Measurements from ENCODE around the gene EGLN1.

The EGLN1 gene

DNA sequence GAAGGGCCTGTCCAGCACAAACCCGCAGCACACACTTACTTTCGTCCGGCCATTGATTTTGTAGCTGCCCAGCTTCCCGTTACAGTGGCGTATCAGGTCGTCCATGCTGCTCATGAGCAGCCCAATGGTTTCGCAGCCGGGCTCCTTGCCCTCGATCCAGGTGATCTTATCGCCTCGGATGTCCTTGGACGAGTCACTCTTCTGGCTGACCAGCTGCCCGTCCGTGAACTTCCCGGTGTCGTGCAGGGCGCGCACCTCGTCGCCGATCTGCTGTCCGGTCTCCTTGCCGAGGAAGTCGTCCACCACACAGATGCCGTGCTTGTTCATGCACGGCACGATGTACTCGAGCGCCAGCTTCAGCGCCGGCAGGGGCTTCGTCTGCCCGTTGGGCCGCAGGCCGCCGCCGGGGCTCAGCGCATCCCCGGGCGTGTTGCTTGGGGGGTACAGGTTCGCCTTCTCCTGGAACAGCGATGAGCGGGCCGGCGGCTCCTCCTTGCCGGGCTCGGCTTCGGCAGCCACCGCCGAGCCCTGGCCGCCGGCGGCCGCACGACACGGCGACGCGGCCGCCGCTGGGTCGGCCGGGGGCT lies 1.0 kb downstream of the EGLN1 start:
- DNase-seq, result peak; percentile 46

DNA sequence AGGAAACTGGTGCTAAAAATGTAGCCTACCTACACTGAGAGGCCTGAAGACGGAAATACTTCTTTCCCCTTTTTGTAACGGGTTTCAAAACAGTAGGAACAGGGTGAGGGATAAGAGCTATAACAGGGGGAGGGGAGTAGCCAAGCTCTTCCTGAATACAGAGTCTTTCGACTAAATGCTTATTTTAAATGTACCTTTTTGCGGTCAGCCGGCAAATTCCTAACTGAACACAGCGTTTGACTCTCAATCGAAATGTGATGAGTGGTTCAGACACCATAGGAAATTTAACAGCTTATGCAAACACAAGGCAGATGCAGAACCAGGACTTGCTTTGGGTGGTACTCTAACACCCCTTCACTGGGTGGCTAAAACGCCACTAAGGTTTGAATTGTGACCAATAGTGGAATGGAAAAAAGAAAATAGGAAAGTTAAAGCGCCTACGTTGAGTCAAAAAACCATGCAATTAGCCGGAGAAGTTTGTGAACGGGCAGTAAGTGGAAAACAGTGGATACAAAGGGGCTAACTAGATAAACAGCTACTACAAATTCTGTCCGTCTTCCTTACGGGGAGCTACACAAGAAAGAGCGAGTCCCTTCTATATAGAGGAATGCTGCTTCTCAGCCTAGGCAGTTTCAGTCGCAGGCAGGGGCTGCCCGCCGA lies 1.7 kb downstream of the EGLN1 start:
- DNase-seq, result no peak

DNA sequence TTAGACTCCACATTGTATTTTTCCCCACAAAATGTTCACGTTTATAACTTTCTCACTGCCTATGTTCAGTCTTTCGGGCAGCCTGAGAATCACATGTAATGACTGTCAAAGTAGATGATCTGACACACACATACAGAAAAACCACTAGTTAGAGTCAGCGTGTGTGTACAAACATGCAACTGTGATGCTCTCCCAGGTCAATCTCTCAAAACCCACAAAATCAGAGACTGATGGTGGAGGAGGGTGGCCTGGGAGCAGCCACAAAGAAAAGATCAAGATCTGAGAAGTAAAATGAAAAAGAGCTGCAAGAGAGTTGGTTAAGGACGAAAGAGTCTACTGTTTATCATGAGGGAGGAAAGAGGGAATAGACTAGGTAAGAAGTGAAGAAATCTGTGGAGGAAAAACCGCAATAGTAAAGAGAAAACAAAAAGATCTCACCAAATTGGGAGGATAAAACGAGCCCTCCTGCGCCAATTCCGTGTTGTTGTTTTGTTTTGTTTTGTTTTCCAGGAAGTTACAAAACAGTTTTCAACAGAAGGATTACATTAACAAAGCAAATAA lies 2.3 kb downstream of the EGLN1 start:
- DNase-seq, result no peak

DNA sequence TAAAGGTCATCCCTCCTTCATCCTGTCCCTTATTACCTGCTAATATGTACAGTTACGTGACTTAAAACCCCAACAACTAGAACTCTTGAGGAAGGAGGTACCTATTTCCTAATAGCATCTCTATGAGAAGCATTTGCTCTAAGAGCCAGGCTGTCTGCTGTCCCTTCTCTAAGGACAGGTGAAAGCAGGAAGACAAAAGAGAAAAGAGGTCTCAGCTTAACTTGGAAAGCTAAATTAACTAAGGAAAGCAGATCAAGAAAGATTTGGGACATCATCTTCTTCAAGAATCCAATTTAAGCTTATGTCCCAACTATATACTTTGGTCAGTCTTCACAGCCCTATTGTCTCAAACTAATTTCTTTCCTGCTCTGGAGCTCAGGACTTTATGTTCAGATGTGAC lies 2.9 kb downstream of the EGLN1 start:
- DNase-seq, result no peak

DNA sequence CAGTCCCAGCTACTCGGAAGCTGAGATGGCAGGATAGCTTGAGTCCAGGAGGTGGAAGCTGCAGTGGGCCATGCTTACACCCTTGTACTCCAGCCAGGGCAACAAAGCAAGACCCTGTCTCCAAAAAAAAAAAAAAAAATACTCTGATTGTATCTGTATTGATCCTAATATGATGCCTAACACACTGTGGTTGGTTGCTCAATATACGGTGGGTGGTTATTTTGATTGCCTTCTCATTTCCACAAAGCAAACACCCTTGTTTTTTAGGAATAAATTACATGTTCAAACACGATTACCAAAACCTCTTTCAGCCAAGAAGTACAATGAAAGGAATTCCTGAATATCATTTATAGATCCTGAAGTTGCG lies 3.4 kb downstream of the EGLN1 start:
- no peak for DNase-seq

DNA sequence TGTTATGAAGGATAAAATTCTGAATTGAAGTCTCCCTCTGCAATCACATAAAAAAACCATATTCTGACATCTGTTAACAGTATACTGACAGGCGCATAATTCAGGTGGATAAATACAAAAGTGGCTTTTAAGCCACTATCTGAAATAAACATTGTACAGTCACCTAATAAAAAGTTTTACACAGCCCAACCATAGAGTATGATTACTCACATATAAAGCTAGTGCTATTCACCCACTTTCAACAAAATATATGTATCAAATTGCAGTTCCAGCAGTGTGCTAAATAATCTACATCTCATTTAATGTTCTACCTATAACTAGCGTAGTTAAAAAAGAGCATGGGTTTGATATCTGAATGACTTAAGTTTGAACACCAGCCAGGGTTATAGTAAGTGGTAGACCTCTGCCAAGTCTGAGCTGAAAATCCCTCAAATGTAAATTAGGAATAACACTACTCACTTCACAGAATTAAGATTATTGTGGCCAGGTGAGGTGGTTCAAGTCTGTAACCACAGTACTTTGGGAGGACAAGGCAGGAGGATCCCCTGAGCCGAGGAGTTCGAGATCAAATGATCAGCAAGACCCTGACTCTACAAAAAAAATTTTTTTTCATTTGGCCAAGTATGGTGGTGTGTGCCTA lies 3.9 kb downstream of the EGLN1 start:
- no peak for DNase-seq

DNA sequence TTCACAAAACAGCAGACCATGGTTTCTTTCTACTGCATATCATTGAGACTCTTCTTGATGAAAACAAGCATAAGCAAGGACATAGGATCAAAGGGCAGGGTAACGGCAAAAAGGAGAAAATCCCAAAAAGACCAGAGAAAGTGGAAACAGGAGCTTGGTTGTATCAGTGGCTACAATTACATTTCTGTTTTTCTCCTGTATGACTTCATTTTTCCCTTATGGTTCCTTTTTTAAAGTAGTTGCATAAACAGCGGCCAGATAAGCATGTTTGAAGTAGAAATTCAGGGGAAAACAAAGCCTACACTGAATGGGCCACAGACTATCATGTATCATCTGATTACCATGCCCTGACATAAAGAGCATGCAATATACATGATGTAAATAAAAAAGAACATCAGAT lies 4.6 kb downstream of the EGLN1 start:
- DNase-seq, result no peak

DNA sequence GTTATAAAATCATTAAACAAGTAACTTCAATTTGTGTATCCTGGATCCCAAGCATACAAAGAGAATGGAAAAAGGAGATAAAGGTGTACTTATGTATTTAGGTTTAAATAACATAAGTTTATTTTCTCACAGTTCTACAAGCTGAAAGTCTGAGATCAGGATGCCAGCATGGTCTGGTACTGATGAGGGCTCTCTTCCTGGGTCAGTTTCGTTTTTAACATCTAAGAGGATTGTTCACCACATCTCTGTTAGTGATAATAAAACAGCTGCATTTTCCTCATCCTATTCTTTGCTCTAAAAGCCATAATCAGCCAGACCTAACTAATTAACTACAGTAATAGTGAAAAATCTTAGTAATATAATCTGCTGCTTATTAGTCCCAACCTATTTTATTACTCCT lies 5.2 kb downstream of the EGLN1 start:
- no peak for DNase-seq

DNA sequence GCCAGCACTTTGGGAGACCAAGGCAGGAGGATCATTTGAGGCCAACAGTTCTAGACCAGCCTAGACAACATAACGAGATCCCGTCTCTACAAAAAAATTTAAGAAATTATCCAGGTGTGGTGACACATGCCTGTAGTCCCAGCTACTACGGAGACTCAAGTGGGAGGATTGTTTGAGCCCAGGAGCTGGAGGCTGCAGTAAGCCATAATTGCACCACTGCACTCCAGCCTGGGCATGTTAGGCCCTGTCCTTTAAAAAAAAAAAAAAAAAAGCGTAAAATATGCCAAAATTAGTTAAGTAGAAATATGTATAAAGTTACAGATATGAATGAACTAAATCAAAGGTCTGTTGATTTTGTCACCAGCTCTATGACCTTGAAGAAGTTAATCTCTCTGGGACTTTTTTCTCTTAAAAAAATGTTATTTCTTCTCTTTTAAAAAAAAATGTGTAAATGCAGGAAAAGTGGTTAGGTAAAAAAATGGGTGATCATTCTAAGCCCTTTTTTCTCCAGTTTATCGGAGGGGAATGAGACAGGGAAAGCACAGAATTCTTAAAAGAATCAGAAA lies 7.0 kb downstream of the EGLN1 start:
- no peak for DNase-seq

DNA sequence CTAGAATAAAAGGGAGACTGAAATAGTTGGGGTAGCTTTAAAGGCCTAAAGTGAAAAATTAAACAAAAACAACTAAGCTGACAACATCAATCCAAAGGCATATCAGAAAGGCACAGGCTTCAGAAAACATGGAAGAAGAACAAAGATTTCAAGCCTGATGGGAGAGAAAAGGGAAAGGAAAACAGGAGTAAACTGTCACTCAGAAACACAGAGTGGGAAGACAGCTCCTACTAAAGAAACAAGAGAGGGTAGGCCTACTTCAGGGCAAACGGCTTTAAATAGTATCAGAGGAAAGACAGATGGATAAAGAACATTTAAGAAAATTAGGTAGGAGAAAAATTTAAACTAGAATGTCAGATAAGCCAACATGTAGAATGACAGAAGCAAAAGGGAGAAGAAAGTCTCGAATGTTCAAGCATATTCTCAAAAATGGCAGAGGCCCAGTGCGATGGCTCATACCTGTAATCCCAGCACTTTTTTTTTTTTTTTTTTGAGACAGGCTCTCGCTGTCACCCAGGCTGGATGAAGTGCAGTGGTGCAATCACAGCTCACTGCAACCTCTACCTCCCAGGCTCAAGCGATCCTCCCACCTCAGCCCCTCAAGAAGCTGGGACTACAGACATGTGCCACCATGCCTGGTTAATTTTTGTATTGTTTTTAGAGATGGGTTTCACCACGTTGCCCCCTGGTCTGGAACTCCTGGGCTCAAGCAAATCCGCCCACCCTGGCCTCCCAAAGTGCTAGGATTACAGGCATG lies 7.6 kb downstream of the EGLN1 start:
- no peak for DNase-seq

DNA sequence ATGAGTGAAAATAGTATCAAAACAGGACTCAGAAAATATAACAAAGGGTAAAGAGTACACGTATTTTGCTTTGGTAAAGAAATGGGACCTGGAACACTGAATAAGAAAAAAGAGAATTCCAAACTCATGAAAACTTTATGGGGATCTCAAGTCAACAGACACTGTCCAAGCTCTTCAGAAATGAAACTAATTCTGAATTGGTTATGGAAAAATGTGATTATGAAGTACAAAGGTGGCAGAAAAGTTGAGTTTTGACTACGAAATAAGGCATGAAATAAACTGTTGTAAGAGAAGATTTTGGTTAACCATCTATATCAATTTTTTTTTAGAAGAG lies 8.4 kb downstream of the EGLN1 start:
- DNase-seq, result no peak

DNA sequence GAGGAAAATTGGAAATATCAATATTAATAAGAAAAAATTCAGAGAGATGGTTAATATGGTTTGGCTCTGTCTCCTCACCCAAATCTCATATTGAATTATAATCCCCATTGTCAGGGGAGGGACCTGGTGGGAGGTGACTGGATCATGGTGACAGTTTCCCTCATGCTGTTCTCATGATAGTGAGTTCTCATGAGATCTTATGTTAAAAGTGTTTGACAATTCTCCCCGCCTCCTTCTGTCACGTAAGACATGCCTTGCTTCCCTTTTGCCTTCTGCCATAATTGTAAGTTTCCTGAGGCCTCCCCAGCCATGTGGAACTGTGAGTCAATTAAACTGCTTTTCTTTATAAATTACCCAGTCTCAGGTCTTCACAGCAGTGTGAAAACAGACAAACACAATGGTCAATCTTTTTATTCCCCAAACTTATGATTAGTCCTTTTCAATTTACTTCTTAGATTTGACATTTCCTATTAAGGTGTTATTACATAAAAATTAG lies 11.0 kb downstream of the EGLN1 start:
- no peak for DNase-seq

DNA sequence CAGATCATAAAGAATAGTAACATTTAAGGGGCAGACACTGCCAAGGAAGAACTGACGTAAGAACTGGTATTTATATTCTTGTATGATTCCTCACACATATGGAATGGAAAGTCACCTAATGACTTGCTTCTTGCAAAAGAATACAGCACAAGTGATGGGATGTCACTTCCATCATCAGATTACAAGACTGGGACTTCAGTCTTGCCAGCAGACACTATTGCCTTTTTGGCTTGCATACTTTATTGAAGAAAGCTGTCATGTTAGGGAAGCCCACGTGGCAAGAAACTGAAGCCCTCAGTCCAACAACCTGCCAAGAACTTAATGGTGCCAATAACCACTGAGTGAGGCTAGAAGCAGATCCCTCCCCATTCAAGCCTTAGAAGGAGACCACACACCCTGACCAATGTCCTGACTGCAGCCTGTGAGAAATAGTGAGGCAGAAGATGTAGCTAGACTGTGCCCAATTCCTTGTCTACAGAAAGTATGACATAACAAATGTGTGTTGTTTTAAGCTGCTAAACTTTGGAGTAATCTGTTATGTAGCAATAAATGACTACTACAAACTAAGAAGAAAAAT lies 12.0 kb downstream of the EGLN1 start:
- DNase-seq, result no peak

DNA sequence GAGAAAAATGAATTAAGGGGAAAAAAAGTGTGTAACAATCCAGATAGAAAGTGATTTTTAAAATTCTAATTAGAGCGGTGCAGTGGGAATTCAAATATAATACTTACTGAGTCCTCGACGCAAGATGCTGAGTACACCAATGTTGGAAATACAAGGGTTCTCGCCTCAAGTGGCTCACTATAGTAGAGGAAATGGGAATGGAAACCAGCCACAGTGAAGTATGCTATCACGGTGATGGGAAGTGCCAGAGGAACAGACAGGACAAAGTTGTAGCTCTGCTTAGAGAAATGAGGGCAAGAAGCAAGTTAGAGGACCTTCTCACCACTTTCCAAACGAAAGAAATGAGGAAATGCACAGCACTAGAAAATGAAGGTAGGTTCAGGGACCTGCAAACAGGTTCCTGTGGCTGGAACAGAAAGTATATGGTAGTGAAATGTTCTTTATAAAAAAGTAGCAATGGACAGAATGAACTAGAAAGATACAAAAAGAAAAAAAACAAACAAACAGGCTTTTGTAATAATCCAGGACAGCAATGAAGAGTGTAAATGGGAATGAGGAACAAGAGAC lies 13.5 kb downstream of the EGLN1 start:
- DNase-seq, result no peak

DNA sequence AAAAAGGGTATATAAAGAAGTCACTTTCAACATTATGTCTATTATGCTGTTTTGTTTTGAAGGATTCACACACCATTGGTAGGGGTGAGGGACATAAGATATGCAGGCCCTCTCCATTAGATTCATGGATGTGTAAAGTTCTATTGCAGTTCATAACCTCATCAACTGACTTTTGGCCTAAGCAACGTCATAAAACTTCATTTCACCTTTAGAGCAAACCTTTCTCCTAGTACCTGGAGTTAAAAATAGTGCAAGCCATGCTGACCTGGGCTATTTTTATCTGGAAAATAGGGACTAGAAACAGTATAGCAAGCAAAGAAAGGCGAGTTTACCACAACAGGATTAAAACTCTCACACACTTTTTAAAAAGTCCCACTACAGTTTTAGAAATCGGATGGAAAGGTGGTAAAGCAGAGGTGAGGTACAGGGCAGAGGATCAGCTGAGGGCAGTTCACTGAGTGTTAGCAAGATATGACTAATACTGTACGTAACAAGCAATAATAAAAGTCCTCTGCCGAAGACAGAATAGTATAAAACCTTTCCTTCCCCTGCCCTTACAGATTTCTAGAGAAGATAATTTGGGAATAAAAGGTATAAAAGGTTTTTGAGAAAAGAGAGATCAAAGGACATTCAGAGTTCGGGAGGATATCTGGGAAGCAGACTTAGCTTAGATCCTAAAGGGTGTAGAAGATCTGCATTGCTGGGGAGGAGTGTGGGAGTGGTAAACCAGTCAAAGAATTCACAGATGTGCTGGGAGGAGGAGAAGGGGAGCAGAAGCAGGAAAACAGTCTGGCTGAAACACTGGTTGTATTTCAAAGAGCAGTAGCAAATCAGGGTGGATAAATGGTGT lies 14.3 kb downstream of the EGLN1 start:
- DNase-seq, result no peak

DNA sequence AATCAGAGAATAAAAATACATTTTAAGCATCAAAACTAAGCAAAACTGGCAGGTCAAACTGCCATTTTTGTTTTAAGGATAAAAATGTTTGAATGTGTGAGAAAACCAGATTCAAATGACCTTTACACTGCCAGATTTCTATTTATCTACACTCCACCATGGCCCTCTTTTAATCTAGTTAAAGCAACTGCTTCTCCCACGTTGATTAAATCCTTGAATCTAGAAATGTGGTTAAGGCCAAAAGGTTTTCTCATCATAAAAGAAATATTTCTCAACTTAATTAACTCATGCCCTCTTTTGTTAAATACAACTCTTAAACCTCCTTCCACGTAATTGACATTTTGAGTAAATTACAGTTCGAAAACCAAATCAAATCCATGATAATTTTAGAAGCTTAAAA lies 15.0 kb downstream of the EGLN1 start:
- no peak for DNase-seq

DNA sequence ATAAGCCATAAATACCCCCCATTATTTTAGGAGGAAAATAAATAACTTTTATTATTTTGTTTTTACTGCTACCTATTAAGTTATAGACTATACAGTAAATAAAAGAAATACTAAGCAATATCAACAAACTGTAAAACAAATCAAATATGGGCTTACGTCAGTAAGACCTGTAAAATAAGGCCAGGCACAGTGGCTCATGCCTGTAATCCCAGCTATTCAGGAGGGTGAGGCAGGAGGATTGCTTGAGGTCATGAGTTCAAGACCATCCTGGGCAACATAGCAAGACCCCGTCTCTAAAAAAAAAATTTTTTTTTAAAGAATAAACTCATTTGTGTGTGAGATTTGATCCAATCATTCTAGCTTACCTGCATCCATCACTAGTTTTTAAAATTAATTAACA lies 17.8 kb downstream of the EGLN1 start:
- no peak for DNase-seq

DNA sequence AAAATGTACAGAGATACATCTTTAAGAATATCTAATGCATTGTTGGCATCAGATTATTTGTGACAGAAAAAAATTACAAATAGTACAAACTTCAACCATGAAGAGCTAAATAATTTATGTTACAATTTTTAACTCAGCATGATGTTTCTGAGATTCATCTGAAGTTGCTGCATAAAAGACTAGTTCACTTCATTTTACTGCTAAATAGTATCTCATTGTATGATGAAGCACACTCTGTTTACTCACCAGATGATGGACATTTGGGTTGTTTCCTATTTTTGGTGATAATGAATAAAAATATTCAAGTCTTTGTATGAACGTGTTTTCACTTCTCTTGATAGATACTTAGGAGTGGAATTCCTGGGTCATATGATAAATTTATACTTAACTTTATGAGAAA lies 20.6 kb downstream of the EGLN1 start:
- DNase-seq, result no peak

DNA sequence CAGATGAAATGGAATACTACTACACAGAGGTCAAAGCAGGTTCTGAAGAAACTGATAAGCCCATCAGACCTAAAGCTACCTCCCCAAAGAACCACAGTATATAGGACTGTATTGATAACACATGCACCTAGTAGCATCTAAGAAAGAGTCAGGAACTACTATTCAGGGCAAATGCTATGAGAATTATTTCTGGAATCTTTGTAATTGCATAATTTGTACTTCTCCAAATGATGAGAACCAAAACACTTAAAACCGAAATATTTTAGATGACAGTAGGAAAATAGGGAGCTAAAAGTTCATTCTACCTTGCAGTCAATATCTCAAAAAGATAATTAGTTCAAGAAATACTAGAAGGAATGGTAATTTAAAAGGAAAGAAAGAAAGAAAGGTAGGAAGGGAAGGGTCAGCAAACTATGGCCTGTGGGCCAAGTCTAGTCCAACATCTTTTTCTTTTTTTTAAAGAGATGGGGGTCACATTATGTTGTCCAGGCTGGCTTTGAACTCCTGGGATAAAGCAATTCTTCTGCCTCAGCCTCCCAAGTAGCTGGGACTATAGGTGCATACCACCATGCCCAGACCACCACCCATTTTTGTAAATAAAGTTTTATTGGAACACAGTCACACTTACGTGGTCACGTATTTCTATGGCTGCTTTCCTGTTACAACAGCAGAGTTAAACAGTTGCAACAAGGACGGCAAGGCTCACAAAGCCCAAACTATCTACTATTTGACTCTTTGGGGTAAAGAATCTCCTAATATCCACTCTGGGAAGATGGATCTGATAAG lies 24.0 kb downstream of the EGLN1 start:
- DNase-seq, result no peak

DNA sequence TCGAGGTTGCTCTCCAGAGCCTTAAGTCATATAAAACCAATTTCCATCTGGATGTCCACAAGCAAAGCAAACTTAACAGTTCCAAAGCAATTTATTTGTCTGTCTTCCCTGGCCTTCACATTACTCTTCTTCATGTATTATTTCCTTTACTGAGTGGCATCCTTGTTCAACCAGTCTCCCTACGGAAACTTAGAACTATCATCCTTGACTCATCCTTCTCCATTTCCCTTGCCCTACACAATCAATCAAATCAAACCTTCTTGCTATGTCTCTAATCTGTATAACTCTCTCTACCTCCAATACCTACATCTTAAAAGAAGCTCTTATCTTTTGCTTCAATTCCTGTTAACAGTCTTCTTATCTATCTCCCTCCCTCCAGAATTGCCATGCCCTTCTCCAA lies 25.4 kb downstream of the EGLN1 start:
- no peak for DNase-seq

DNA sequence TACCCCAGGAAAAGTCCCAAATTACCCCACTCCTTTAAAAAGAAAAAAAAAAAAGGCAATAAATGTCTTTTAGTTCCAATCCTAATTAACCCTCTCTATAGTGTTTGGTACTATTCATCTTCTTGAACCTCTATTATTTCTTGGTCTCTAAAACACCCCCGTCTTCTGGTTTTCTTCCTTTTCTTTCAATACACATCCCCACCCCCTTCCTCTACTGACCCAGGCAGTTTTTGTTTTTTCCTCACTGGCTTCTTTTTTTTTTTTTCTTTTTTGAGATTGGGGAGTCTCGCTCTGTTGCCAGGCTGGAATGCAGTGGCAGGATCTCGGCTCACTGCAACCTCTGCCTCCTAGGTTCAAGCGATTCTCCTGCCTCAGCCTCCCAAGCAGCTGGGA lies 26.1 kb downstream of the EGLN1 start:
- no peak for DNase-seq

Data from CD4-positive, alpha-beta T cell treated with Interleukin-6 for 4 hours (primary cell).